ELF-1 (cell line): ENCODE data around the gene PER2.

ENCODE experiments used
- DNase-seq: peaks from one replicate; pipeline ENCODE4 v3.0.0-alpha.2; 2016; ENCODE audit warnings: low read depth, low spot score

Gene PER2

DNA sequence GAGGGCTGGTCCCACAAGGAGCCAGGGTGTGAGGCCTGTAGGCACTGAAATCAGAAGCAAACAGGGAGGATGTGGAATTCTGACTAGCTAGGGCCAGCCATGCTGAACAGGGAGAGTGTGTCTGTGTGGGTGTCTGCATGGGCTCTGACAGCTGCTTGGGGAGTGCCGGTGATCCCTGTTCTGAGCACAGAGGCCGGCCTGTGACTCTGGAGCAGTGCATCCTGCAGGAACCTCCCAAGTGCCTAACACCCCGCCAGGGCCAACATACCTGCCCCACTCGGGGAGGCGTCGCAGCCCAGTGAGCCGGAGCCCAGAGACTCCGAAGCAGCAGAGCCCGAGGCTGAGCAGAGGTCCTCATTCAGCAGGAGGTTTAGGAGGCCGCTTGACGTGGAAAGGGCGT is 37.1 kb downstream of the PER2 start:
- DNase-seq, result no peak

DNA sequence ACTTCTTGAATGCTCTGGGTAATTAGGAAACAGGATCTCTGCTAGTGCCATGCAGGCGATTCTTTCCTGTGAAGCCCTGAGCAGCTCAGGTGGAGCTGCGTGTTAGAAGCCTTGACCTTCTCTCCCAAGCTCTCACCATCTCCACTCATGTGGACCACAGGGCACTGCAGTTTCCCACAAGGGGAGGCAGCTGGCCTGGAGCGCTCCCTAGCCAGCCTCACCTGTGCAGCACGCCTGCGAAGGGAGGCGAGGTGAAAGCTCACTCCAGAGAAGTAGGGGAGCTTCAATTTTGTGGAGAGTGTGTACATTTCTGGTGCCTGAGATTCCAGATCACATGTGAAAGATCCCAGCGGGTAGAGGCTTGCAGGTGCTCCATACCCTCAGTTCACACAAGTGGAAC is 37.5 kb downstream of the PER2 start:
- DNase-seq, result no peak

DNA sequence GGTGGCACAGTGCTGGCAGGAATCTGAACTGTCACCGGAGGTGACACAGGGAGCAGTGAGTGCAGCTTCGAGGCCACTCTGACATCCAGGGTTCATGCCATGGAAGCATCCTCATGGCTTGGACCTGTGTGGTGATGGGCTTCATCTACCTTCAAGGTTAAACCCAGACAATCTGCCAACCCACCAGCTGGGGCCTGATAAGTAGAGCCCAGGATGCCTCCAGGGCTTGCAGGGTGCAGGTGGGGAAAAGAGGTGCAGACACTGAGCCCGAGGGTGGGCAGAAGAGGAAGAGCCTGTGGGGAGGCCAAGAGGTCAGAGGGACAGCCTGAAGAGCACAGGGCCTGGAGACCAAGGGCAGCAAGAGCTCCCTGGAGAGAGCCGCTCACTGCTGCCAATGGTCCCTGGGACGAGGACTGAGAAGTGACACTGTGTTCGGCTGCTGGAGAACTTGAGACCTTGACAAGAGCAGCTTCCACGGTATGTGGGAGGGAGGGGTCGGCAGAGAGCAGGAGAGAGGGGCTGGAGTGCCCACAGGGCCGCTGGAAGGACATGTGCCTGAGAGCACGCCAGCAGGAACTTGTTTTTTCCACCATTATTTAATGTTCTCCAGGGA is 40.5 kb downstream of the PER2 start:
- no peak for DNase-seq

DNA sequence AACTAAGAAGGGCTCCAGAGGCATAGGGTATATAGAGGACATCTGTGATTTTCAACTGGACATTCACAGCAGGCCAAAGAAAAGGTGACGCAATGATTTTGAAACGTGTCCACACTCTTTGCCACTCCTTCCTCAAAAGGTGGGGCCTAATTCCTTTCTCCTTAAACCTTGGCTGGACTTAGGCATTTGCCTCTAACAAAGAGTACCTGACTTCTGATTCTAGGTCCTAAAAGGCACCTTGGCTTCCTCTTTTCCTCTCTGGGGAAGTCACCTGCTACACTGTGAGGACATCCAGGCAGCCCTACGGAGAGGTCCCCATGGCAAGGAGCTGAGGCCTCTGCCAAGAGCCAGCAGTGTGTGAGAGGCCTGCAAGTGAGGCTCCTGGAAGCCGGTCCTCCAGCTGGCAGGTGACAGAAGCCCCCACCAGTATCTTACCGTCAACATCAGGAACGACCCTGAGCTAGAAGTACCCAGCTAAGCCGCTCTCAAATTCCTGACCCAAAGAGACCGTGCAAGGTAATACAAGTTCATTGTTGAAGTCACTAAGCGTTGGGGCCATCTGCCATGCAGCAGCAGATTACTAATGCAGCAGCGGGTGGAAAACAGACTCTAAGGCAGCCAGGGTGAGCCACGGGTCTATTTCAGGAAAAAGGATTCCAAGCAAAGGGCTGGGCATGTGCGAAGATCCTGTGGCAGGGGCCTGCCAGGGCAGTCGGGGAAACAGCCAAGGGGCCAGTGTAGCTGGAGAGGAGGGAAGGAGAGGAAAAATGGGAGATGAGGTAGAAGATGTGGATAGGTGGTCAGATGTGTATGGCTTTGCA is 41.2 kb downstream of the PER2 start:
- no peak for DNase-seq

DNA sequence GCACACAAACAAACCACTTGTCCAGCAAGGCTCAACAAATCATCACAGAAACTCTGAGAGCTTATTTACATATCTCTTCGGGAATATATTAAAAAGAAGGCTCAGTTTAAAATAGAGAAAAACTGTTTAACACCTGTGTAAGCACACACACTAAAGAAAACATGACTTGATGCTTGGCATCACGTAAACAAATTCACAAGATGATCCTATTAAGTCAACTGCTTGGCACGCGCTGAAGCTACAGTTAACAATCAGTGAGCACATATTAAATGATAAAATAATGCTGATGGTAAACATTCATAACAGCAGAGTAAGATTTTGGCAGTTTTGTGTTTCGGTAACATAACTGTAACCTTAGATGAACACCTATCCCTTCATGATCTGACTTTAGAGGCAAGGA is 44.3 kb downstream of the PER2 start:
- DNase-seq, result no peak

DNA sequence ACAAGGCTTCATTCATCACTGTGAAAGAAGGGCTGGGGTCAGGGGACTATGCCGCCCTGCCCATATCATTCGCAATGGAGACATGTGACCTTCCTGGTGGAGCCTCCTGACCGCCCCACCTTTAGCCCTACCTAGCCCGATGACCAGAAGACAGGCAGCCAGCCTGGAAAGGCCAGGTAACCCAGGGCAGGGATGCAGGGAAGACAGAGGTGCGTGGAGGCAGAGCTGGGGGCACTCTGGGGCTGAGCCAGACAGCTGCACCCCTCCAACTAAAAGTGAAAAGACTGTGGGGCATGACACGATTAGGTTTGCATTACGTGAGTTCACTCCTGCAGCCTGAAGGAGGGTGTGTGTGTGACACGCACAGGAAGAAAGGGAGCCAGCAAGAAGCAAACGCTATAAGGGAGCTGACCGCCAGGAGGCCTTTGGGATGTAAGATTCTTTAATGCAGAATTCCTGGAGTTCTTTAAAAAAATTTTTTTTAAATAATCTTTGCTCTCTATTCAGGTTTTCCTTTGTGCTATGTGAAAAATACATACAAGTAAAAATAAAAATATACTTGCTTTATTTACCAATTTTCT is 44.8 kb downstream of the PER2 start:
- no peak for DNase-seq

DNA sequence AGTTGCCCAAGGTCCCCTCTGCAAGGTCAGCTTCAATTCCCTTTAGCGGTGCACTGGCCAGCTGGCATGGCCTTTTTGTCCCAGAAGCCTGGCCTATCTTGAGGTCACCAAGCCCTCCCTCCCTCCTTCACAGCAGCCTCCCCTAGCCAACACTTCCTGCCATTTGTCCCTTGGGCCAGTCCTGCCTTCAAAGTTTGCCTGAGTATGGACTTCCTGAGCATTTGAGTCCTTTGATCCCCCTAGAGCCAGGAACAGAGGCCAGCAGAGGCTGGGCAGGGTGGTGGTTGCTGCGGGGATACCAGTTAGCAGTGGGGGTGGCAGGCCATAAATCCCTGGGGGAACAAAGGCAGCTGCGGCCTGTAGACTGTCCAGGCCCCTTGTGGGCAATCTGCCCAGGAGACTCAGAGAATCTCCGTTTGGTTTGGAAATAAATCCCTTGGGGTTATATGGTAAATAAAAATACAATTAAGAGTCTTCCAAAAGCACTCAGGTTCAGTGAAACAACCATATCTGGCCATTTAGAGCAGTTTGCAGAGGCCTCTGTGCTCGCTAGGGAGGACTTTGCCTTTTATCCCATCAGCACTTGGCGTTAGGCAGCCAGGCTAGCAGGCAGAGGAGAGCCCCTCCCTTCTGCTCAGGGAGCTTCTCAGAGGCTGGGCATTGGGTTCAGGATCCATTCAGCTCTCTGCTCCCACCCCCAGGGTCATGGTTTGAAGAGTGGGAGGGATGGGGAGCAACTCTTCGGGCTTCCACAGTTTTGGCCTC is 45.5 kb downstream of the PER2 start:
- no peak for DNase-seq

DNA sequence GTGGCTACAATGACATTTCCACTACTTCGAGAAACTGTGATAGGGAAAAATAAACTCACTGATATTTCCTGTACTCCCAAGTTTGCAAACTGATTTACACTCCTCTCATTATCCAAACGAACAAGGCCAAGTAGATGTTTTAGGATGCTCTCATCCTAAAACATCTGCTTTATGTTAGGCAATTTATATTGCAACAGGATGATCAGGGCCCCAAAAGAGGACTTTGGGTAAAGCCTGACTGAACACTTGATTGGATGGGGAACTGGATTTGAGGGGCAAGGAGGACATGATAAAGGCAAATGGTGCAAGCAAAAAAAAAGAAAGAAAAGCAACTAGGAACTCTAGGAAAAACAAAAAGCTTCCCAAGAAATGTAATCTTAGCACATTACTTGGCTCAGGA is 46.4 kb downstream of the PER2 start:
- no peak for DNase-seq

DNA sequence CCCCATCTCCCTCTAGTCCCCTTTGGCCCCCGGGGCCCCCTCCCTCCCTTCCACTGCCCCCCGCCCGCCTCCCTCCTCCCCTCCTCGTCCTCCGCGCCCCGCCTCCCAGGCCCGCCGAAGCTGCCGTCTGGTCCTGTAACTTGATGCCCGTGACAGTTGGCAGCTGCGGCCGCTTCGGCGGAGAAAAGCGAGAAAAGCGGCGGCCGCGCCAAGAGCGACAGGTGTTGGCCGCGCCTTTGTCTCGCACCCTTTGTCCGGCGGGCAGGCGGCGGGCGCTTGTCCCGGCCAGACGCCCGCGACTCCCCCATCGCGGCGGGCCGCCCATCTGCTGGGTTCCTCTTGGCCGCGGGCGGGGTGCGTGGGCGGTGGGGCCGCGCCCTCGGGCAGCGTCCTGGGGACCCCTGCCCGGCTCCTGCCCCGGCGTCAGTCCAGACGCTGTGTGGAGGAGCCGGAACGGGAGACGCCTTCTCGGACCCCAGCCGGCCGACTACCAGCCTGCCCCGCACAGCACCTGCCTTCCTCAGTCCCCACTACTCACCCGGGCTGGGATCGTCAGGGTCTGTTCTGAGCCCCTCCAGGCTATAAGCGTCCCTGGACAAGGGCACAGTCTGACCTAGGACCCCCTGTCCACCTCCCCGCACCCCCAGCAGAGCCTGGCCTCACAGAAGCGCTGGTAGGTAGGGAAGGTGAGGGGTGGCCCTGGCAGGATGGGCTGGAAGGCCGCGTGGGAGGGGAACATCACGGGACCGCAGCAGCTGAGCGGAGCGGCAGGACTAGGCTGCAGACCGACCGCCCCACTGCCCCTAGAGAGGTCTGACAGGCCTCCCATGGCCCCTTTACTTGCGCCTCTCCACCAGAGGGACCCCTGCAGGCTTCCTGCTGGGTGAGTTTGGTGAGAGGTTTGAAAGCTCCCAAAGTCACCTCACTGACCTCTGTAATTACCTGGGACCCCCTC is 47.4 kb downstream of the PER2 start:
- peak; percentile 87 for DNase-seq

DNA sequence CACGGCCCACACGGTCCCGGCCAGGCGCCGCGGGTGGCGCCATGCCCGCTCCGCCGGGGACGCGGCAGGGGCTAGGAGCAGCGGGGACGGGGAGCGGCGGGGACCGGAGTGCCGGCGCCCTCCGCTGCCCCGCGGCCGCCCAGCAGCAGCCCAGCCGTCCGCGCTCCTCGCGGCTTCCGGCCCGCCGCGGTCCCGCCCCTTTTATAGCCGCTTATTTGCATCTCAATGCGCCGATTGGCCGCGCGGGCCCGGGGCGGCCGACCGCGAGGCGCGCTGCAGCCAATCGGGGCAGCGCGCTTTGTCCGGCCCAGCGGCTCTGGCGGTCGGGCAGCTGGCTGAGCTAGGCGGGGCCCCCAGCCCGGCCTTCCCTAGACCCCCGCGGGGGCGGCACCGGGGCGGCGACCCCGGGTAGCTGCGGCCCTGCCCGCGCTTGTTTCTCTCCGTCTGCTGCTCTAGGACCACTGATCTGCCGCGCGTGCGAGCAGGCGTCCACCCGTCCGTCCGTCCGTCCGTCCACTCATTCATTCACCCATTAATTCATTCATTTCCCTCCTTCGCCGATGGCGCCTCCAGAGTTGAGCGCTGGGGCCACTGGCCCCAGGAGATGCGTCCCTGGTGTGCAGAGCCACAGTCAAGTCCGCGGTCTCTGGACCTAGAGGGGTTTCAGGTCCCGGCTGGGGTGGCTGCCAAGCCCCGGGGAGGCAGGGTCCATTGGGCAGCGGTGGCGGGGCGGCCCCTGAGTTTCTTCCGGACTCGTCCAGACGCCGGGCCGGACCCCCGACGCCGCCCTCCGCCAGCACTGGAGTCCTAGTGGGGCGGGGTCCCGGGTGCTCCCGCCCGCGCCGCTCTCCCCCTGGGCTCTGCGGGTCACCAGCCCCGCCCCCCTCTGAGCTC is 48.3 kb downstream of the PER2 start, which contains the start of gene HES6:
Gene HES6, minus strand, starts transcription at position 176 of the 894 bp plus-strand sequence. Its CDS starts 133 bp downstream, at position 43.
- DNase-seq, result peak; percentile 95

DNA sequence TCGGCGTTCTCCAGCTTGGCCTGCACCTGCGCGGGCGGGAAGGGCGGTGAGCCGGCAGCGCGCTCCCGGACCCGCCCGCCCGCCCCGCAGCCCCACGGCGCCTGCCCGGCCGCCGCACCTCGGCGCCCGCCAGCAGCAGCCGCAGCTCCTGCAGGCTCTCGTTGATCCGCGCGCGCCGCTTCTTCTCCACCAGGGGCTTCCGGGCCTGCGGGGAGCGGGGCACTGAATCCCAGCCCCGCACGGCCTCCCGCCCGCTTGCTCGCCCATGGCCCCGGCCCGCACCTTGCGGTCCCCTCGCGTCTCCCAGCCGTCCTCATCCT is 48.9 kb downstream of the PER2 start:
- DNase-seq, result no peak

DNA sequence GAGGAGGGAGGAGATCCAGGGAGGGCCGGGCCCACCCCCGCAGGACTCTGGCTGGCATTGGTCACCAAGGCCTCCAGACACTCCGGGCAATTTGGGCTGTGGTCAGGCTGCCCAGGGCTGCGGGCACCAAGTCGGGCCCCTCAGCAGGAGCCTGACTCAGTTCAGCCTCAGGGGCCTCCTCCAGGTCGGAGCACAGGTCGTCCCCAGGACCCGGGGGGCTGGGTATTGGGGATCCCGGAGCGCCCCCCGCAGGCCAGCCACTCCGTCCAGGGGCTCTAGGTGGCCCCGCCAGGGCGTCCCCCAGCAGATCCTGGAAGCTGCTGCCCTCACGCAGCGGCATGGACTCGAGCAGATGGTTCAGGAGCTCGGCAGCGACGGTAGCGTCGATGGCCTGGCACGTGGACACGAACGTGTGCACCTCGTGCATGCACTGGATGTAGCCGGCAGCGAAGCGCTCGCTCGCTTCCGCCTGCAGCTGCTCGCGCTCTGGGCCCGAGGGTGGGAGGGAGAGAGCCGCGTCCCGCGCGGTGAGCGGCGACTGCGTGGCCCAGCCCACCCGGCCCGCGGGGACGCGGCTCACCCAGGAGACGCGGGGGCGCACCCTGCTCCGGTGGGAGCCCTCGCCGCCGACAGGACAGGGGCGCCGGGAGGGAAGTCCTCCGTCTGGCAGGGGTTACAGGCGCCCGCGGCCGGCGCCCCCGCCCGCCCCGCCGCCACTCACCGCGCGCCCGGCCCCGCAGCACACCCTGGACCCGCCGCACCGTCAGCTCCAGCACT is 49.5 kb downstream of the PER2 start:
- no peak for DNase-seq

DNA sequence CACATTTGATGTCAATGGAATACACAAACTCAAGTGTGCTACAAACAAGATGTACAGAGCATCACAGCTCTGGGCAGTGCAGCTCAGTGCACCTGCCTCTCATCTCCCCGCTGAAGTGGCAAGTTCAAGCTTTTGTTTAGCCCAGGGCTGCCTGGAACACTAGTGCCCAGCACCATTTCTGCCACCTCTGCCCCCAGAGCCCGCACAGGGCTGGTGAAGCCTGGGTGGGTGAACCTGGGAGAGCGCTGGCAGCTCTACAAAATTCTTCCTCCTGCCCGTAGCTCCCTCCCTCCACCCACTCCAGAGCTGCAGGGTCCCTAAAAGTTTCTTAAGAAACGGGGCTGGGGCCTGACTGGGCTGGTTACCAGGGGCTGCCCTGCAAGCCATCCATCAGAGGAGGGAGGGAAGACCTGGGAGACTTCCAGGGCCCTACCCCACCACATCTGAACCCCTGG is 50.1 kb downstream of the PER2 start:
- no peak for DNase-seq

DNA sequence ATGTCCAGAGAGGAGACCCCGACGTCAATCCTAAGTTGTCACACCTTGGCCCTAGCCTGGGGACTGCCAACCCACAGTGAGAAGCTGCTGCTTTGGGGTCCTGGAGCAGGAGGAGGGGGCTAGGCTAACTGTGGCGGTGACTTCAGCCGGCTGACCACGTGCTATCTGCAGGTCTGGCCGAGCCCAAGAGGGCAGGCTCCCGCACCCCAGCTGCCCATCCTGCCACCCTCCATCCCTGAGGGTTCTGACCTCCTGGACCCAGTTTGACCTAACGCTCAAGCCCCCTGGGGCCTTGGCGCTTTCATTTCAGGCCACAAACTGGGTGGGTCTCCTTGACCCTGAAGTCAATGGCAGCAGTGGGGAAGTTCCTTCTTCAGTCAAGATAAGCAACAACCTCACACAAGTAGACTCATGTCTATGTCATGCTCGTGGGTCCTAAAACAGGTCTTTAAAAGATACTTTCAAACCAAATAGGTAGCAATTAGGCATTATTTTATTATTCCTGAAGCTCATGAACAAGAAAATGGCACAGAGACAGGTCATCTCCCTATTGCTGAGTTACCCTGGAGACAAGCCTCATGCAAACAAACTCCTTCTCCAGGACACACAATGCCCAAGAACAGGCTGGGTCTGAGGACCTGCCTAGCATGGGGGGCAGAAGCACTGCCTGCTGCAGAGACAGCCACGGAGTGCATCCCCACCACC is 50.8 kb downstream of the PER2 start:
- DNase-seq, result no peak

DNA sequence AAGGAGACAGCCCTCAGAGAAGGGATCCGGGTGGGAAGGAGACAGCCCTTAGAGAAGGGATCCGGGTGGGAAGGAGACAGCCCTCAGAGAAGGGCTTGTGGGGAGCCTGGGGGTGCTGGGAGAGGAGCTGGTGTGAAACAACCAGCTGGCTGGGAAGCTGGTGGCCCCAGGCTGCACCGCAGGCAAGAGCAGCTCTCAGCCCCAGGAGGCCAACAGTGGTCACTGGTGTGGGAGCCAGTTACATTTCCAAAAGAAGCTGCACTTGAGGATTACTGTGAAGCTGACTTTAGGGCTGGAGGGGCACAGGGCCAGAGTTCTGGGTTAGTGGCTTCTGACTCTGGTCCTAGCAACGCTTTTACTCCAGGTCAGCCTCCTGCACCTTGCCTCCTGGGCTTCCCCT is 51.8 kb downstream of the PER2 start:
- DNase-seq, result no peak

DNA sequence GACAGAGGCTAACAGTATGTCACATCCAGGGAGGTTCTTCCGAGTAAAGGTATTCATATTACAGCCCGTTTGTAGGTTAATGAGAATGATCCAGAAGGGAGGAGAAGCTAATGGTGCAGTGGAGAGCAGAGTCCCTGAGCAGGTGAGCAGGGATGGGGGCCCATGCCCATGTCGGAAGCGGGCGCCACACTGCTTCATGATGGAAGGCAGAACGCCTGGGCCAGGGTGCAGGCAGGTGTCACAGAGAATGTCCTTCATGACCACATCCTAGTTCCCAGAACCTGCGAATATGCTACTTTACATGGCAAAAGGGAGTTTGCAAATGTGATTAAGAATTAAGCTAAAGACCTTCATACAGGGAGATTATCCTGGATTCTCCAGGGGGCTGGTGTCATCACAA is 52.6 kb downstream of the PER2 start:
- no peak for DNase-seq

DNA sequence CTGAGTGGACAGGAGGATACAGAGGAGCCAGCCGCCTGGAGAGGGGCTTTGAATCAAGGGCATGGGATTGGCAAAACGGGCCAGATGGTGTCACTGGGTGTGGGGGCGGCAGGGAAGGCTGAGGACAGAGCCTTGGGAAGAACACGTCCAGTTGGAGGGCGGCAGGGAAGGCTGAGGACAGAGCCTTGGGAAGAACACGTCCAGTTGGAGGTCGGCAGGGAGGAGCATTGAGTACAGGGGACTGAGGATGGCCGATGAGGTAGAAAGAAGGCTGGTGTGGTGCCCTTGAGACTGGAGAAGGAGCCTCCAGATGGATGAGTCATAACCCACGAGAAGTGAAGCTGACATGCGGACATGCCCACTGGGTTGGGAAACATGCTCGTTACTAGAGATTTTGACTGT is 53.1 kb downstream of the PER2 start:
- no peak for DNase-seq

DNA sequence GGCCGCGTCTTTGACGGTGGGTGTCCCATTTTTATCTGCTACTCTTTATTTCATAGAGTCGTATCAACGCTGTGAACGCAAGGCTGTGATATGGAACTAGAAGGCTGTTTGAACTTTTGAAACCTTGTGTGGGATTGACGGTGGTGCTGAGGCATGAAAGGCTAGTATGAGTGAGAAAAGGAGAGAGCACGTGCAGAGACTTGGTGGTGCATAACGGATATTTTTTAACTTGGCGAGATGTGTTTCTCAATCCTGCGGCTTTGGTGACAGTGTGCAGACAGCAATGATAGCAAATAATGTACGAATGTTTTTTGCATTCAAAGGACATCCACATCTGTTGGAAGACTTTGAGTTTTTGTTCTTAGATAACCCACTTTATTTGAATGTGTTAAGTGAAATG is 54.8 kb downstream of the PER2 start:
- no peak for DNase-seq

DNA sequence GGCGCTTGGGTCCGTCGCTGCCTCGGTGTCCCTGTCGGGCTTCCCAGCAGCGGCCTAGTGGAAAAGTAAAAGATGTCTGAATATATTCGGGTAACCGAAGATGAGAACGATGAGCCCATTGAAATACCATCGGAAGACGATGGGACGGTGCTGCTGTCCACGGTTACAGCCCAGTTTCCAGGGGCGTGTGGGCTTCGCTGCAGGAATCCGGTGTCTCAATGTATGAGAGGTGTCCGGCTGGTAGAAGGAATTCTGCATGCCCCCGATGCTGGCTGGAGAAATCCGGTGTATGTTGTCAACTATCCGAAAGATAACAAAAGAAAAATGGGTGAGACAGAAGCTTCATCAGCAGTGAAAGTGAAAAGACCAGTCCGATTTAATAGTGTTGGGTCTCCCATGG is 56.6 kb downstream of the PER2 start:
- no peak for DNase-seq
